GM23248 (cell line): ENCODE results near the gene NHS. TPM values are rescaled to one million over a fixed set of nuclear protein-coding genes. Genes with fewer than 3 reads are reported as not detected.

Experiments used
- DNase-seq: peaks from one replicate; pipeline ENCODE4 v3.0.0-alpha.2; 2015
- H2AFZ ChIP-seq: fragments of 200-600 bp; sonication (generic); 2 replicates; pipeline ENCODE4 v1.6.1; 2016; ENCODE audit warnings: antibody characterized with exemption
- H3F3A ChIP-seq: fragments of 200-600 bp; sonication (generic); 2 replicates; pipeline ENCODE4 v1.6.1; 2016; ENCODE audit warnings: mild to moderate bottlenecking, antibody characterized with exemption, mixed run types; ENCODE audit not compliant: insufficient read depth
- H3K27ac ChIP-seq: fragments of 200-600 bp; sonication (generic); 2 replicates; pipeline ENCODE4 v1.5.1; 2016; ENCODE audit warnings: mild to moderate bottlenecking
- H3K27me3 ChIP-seq: fragments of 200-600 bp; sonication (generic); replicated peaks from 2 replicates; pipeline ENCODE4 v1.6.1; 2016; ENCODE audit warnings: mild to moderate bottlenecking; ENCODE audit not compliant: insufficient read depth
- H3K36me3 ChIP-seq: fragments of 200-600 bp; sonication (generic); 2 replicates; pipeline ENCODE4 v1.6.1; 2016; ENCODE audit warnings: low read depth, mild to moderate bottlenecking
- H3K4me1 ChIP-seq: fragments of 200-600 bp; sonication (generic); 2 replicates; pipeline ENCODE4 v1.6.1; 2016; ENCODE audit warnings: mild to moderate bottlenecking; ENCODE audit not compliant: insufficient read depth
- H3K4me2 ChIP-seq: fragments of 200-600 bp; sonication (generic); one replicate; pipeline ENCODE4 v1.6.1; 2016; ENCODE audit warnings: mild to moderate bottlenecking; ENCODE audit not compliant: unreplicated experiment
- H3K4me3 ChIP-seq: fragments of 200-600 bp; sonication (generic); 2 replicates; pipeline ENCODE4 v1.5.1; 2016; ENCODE audit warnings: mild to moderate bottlenecking
- H3K79me2 ChIP-seq: fragments of 200-600 bp; sonication (generic); 2 replicates; pipeline ENCODE4 v1.6.1; 2016; ENCODE audit warnings: mild to moderate bottlenecking; ENCODE audit not compliant: insufficient read depth
- H3K9ac ChIP-seq: fragments of 200-600 bp; sonication (generic); 2 replicates; pipeline ENCODE4 v1.6.1; 2016; ENCODE audit warnings: mild to moderate bottlenecking
- H3K9me2 ChIP-seq: fragments of 200-600 bp; sonication (generic); 2 replicates; pipeline ENCODE4 v1.6.1; 2016; ENCODE audit warnings: mixed run types, mild to moderate bottlenecking, moderate library complexity; ENCODE audit not compliant: insufficient read depth
- H3K9me3 ChIP-seq: fragments of 200-600 bp; sonication (generic); one replicate; pipeline ENCODE4 v1.6.1; 2017; ENCODE audit warnings: low read depth
- H4K20me1 ChIP-seq: fragments of 200-600 bp; sonication (generic); 2 replicates; pipeline ENCODE4 v1.6.0; 2016; ENCODE audit not compliant: insufficient read depth
- EZH2 ChIP-seq: fragments of 200-600 bp; sonication (generic); IDR thresholded peaks from 2 replicates; pipeline ENCODE4 v1.6.1; 2018; ENCODE audit warnings: antibody characterized with exemption, mild to moderate bottlenecking; ENCODE audit not compliant: insufficient read depth, poor library complexity, severe bottlenecking
- EZH2phosphoT487 ChIP-seq: fragments of 200-600 bp; sonication (generic); IDR thresholded peaks from 2 replicates; pipeline ENCODE4 v1.6.1; 2018; ENCODE audit warnings: antibody characterized with exemption, moderate library complexity, mild to moderate bottlenecking, low read depth; ENCODE audit not compliant: insufficient read depth
- WGBS, 2 experiments: methylation state at CpG; one replicate each; pipeline ENCODE4 v1.1.6; 2015 to 2017; ENCODE audit warnings: low lambda C conversion rate in 2 of 2, low coverage in 1 of 2; ENCODE audit errors: missing lambda C conversion rate in 2 of 2; 5-methylcytosine and 5-hydroxymethylcytosine counted together
- in situ Hi-C: fragments of 300-500 bp; cut with MboI; formaldehyde crosslinking; loops from 2 replicates; pipeline ENCODE4 v1.15.0; 2020
- polyA plus RNA-seq: library from polyadenylated mRNA; unstranded; fragments of >200 nt; fragmentation: Nextera tagmentation; extraction: Ambion mirVana; gene quantifications from 2 replicates; pipeline ENCODE4 v1.2.1, GENCODE V29; 2016
- total RNA-seq: library from RNA; depleted of rRNA; stranded (reverse); fragments of >200 nt; shearing (Covaris generic); gene quantifications from 2 replicates; pipeline ENCODE4 v1.2.3, GENCODE V29; 2014

NHS gene
- total and polyA plus RNA-seq, 2 experiments from 2014 or later: 1.0 to 5.6 TPM

GRCh38 chrX:17621566-17622270 is 246.7 kb downstream of the NHS start:
- Histone ChIP-seq H4K20me1 (no peaks in the 10 kb centered on the region), H3K9me2 (no peaks in the 10 kb centered on the region), H3K9ac (no peak overlapping the region), H3K4me1 (no peaks in the 10 kb centered on the region), H3K4me3 (no peak overlapping the region), H3K27me3 (no peaks in the 10 kb centered on the region), H2AFZ (no peak overlapping the region), H3K36me3 (no peaks in the 10 kb centered on the region), H3K4me2 (no peak overlapping the region), H3K79me2 (no peaks in the 10 kb centered on the region), H3F3A (no peaks in the 10 kb centered on the region), H3K9me3 (no peaks in the 10 kb centered on the region), H3K27ac (no peak overlapping the region)
- in situ Hi-C loops: no loop called here
- TF ChIP-seq EZH2 (no peak), EZH2phosphoT487 (no peak)
- no peak for DNase-seq
- WGBS, 2 experiments: 78 to 83% methylated on average over 4 of the region's 4 CpGs

- in situ Hi-C loops: no loop called here
- Histone ChIP-seq H3K36me3 (no peaks in the 10 kb centered on the region), H3F3A (no peaks in the 10 kb centered on the region), H3K9me3 (no peaks in the 10 kb centered on the region), H3K4me1 (no peaks in the 10 kb centered on the region), H3K4me3 (no peak overlapping the region), H3K27me3 (no peaks in the 10 kb centered on the region), H3K9me2 (no peaks in the 10 kb centered on the region), H3K79me2 (no peaks in the 10 kb centered on the region), H2AFZ (no peak overlapping the region), H3K27ac (no peak overlapping the region), H4K20me1 (no peaks in the 10 kb centered on the region), H3K9ac (no peak overlapping the region), H3K4me2 (no peak overlapping the region)
- 92 to 95% methylated on average over 3 of the region's 3 CpGs for WGBS, 2 experiments
- no peak for TF ChIP-seq EZH2
- no peak for TF ChIP-seq EZH2phosphoT487
- DNase-seq: no peak
Measured at GRCh38 chrX:17622331-17622730, 247.3 kb downstream of the NHS start.

- H3K27ac ChIP-seq: no peak overlapping the region
- H3K4me3 ChIP-seq: no peak overlapping the region
- no peak for TF ChIP-seq EZH2
- no peak for TF ChIP-seq EZH2phosphoT487
- in situ Hi-C loops: no loop called here
- H3K79me2 ChIP-seq: no peaks in the 10 kb centered on the region
- no peaks in the 10 kb centered on the region for H3K9me3 ChIP-seq
- H3K9ac ChIP-seq: no peak overlapping the region
- no peaks in the 10 kb centered on the region for H3F3A ChIP-seq
- no peak overlapping the region for H2AFZ ChIP-seq
- H3K27me3 ChIP-seq: no peaks in the 10 kb centered on the region
- WGBS, 2 experiments: 75 to 78% methylated on average over 3 of the region's 3 CpGs
- H3K4me2 ChIP-seq: no peak overlapping the region
- no peaks in the 10 kb centered on the region for H3K36me3 ChIP-seq
- no peaks in the 10 kb centered on the region for H3K9me2 ChIP-seq
- DNase-seq: no peak
- no peaks in the 10 kb centered on the region for H3K4me1 ChIP-seq
- H4K20me1 ChIP-seq: no peaks in the 10 kb centered on the region
Measured at GRCh38 chrX:17623750-17624149, 248.8 kb downstream of the NHS start.

GRCh38 chrX:17627026-17627425 is 252.0 kb downstream of the NHS start:
- H3K4me2 ChIP-seq: no peak overlapping the region
- H3K27ac ChIP-seq: no peak overlapping the region
- no peaks in the 10 kb centered on the region for H4K20me1 ChIP-seq
- H3K36me3 ChIP-seq: no peaks in the 10 kb centered on the region
- WGBS, 2 experiments: 100% methylated on average over 1 of the region's 1 CpG
- H3K4me1 ChIP-seq: no peaks in the 10 kb centered on the region
- no peaks in the 10 kb centered on the region for H3K27me3 ChIP-seq
- TF ChIP-seq EZH2 (no peak), EZH2phosphoT487 (no peak)
- H3K9me3 ChIP-seq: no peaks in the 10 kb centered on the region
- in situ Hi-C loops: no loop called here
- no peak for DNase-seq
- H3K9me2 ChIP-seq: no peaks in the 10 kb centered on the region
- H3F3A ChIP-seq: no peaks in the 10 kb centered on the region
- H3K9ac ChIP-seq: no peak overlapping the region
- no peak overlapping the region for H2AFZ ChIP-seq
- no peak overlapping the region for H3K4me3 ChIP-seq
- no peaks in the 10 kb centered on the region for H3K79me2 ChIP-seq

GRCh38 chrX:17628976-17629375 is 254.0 kb downstream of the NHS start:
- TF ChIP-seq EZH2phosphoT487 (no peak), EZH2 (no peak)
- H3K36me3 ChIP-seq: no peaks in the 10 kb centered on the region
- no peak overlapping the region for H3K4me3 ChIP-seq
- no peaks in the 10 kb centered on the region for H3K9me2 ChIP-seq
- H3K27ac ChIP-seq: no peak overlapping the region
- H3K9me3 ChIP-seq: no peaks in the 10 kb centered on the region
- H2AFZ ChIP-seq: no peak overlapping the region
- peaks cover 6% of the 10 kb centered on the region; the same call in 1 of the 2 replicates for H3K79me2 ChIP-seq
- no peak overlapping the region for H3K4me2 ChIP-seq
- no peak for DNase-seq
- in situ Hi-C loops: no loop called here
- no peak overlapping the region for H3K9ac ChIP-seq
- no peaks in the 10 kb centered on the region for H3F3A ChIP-seq
- H3K27me3 ChIP-seq: no peaks in the 10 kb centered on the region
- peaks cover 4% of the 10 kb centered on the region; the same call in 1 of the 2 replicates for H3K4me1 ChIP-seq
- no peaks in the 10 kb centered on the region for H4K20me1 ChIP-seq
